ENCODE results near the gene JUNB. TPM values are rescaled to one million over a fixed set of nuclear protein-coding genes. Genes with fewer than 3 reads are reported as not detected.

JUNB gene
- polyA plus RNA-seq, 1 donor (not counting 4 experiments of a cell fraction or from before 2014, with no cell fraction given): 40.8 TPM

GRCh38 chr19:12792051-12792852, 966 bp downstream of the JUNB start:
- Histone ChIP-seq H3K4me3 (ENCODE audit: control insufficient read depth in 2 of 3, extremely low read depth in 1 of 3, insufficient read depth in 2 of 3, low read depth in 1 of 3, low read length in 3 of 3) (peak overlapping the region; percentile 73 to 95 (median 94)), H3K4me2 (ENCODE audit: control insufficient read depth, extremely low read depth, insufficient read depth, low read depth, low read length) (peak overlapping the region; percentile 99), H3K9me1 (ENCODE audit: control insufficient read depth, extremely low read depth, insufficient read depth, low read length) (no peaks in the 10 kb centered on the region), H3K27ac (ENCODE audit: control insufficient read depth, insufficient read depth, low read length) (peak overlapping the region; percentile 98), H2AFZ (ENCODE audit: control insufficient read depth, low read length) (no peak overlapping the region), H3K4me1 (ENCODE audit: control insufficient read depth, extremely low read depth, insufficient read depth, low read length) (peaks cover 35% of the 10 kb centered on the region), H4K20me1 (ENCODE audit: control insufficient read depth, extremely low read depth, insufficient read depth, low read length) (peaks cover 11% of the 10 kb centered on the region), H3K9me3 (ENCODE audit: control insufficient read depth, low read depth, low read length) (no peaks in the 10 kb centered on the region), H3K79me2 (ENCODE audit: control insufficient read depth, insufficient read depth, low read length) (peaks cover 19% of the 10 kb centered on the region), H3K36me3 (ENCODE audit: control insufficient read depth in 2 of 2, extremely low read depth in 1 of 2, insufficient read depth in 2 of 2, low read length in 2 of 2) (no peaks in the 10 kb centered on the region), H3K27me3 (ENCODE audit: control insufficient read depth, extremely low read depth, insufficient read depth, low read length) (no peaks in the 10 kb centered on the region), H3K9ac (ENCODE audit: control insufficient read depth, extremely low read depth, insufficient read depth, low read length) (peak overlapping the region; percentile 97)
- FAIRE-seq (no peak), DNase-seq (ENCODE audit: low read depth, low spot score) (no peak)
- no peak for TF ChIP-seq EZH2 (IDR thresholded peaks at IDR 0.05; ENCODE audit: low read length)
- no peak for TF ChIP-seq CTCF (optimal IDR thresholded peaks at IDR 0.05 in 1 of 3, IDR thresholded peaks at IDR 0.05 in 1 of 3, conservative IDR thresholded peaks at IDR 0.05 in 1 of 3; ENCODE audit: extremely low read depth in 1 of 3, insufficient read depth in 2 of 3, low read length in 3 of 3)
- dilution Hi-C loops (cut with MboI; ENCODE audit: extremely low pct_ligation_motif_present, low sequenced_read_pairs): no loop called here

- no peaks in the 10 kb centered on the region for H3K27me3 ChIP-seq (ENCODE audit: control insufficient read depth, extremely low read depth, insufficient read depth, low read length)
- TF ChIP-seq EZH2 (IDR thresholded peaks at IDR 0.05; ENCODE audit: low read length): no peak
- TF ChIP-seq CTCF (optimal IDR thresholded peaks at IDR 0.05 in 1 of 3, IDR thresholded peaks at IDR 0.05 in 1 of 3, conservative IDR thresholded peaks at IDR 0.05 in 1 of 3; ENCODE audit: extremely low read depth in 1 of 3, insufficient read depth in 2 of 3, low read length in 3 of 3): no peak
- H3K9me1 ChIP-seq (ENCODE audit: control insufficient read depth, extremely low read depth, insufficient read depth, low read length): no peaks in the 10 kb centered on the region
- H3K79me2 ChIP-seq (ENCODE audit: control insufficient read depth, insufficient read depth, low read length): peaks cover 19% of the 10 kb centered on the region
- H3K9ac ChIP-seq (ENCODE audit: control insufficient read depth, extremely low read depth, insufficient read depth, low read length): peak overlapping the region; percentile 97
- H3K27ac ChIP-seq (ENCODE audit: control insufficient read depth, insufficient read depth, low read length): peak overlapping the region; percentile 98
- peak overlapping the region; percentile 99 for H3K4me2 ChIP-seq (ENCODE audit: control insufficient read depth, extremely low read depth, insufficient read depth, low read depth, low read length)
- dilution Hi-C loops (cut with MboI; ENCODE audit: extremely low pct_ligation_motif_present, low sequenced_read_pairs): no loop called here
- FAIRE-seq: no peak
- H4K20me1 ChIP-seq (ENCODE audit: control insufficient read depth, extremely low read depth, insufficient read depth, low read length): peaks cover 11% of the 10 kb centered on the region
- no peak for DNase-seq (ENCODE audit: low read depth, low spot score)
- no peak overlapping the region for H2AFZ ChIP-seq (ENCODE audit: control insufficient read depth, low read length)
- peak overlapping the region; percentile 73 to 95 (median 94) for H3K4me3 ChIP-seq (ENCODE audit: control insufficient read depth in 2 of 3, extremely low read depth in 1 of 3, insufficient read depth in 2 of 3, low read depth in 1 of 3, low read length in 3 of 3)
- peaks cover 35% of the 10 kb centered on the region for H3K4me1 ChIP-seq (ENCODE audit: control insufficient read depth, extremely low read depth, insufficient read depth, low read length)
- no peaks in the 10 kb centered on the region for H3K9me3 ChIP-seq (ENCODE audit: control insufficient read depth, low read depth, low read length)
- no peaks in the 10 kb centered on the region for H3K36me3 ChIP-seq (ENCODE audit: control insufficient read depth in 2 of 2, extremely low read depth in 1 of 2, insufficient read depth in 2 of 2, low read length in 2 of 2)
Observed at GRCh38 chr19:12792853-12793289, 1.6 kb downstream of the JUNB start.

Data from keratinocyte (primary cell).